Measurements from ENCODE around the gene CPA2. TPM values are rescaled to one million over a fixed set of nuclear protein-coding genes. Genes with fewer than 3 reads are reported as not detected.

The CPA2 gene
- total and polyA plus RNA-seq, 9 donors, result 0.05 to 3.6 (median 0.80) TPM; not detected in 4

DNA sequence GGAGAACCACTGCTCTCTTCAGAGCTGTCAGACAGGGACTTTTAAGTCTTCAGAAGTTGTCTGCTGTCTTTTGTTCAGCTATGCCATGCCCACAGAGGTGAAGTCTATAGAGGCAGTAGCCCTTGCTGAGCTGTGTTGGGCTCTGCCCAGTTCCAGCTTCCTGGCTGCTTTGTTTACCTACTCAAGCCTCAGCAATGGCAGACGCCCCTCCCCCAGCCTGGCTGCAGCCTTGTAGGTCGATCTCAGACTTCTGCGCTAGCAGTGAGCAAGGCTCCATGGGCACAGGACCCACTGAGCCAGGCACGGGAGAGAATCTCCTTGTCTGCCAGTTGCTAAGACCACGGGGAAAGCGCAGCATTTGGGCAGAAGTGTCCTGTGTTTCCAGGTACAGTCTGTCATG is 12.1 kb upstream of the CPA2 start:
- 85 to 91% (median 87%) methylated on average over 5 to 6 of the region's 6 CpGs for WGBS, 3 donors
- TF ChIP-seq, protein P1, sequence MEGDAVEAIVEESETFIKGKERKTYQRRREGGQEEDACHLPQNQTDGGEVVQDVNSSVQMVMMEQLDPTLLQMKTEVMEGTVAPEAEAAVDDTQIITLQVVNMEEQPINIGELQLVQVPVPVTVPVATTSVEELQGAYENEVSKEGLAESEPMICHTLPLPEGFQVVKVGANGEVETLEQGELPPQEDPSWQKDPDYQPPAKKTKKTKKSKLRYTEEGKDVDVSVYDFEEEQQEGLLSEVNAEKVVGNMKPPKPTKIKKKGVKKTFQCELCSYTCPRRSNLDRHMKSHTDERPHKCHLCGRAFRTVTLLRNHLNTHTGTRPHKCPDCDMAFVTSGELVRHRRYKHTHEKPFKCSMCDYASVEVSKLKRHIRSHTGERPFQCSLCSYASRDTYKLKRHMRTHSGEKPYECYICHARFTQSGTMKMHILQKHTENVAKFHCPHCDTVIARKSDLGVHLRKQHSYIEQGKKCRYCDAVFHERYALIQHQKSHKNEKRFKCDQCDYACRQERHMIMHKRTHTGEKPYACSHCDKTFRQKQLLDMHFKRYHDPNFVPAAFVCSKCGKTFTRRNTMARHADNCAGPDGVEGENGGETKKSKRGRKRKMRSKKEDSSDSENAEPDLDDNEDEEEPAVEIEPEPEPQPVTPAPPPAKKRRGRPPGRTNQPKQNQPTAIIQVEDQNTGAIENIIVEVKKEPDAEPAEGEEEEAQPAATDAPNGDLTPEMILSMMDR (IDR thresholded peaks at IDR 0.05), result no peak
- TF ChIP-seq POLR2A (IDR thresholded peaks at IDR 0.05), result no peak
- no peak for TF ChIP-seq EP300 (IDR thresholded peaks at IDR 0.05)
- intact Hi-C loops (cut with DNase I), result no loop called here
- no peak for DNase-seq
- Histone ChIP-seq H3K27ac (no peak overlapping the region), H3K4me1 (ENCODE audit: insufficient read depth) (no peaks in the 10 kb centered on the region), H3K36me3 (no peaks in the 10 kb centered on the region), H3K9me3 (peaks cover 0 to 6% of the 10 kb centered on the region in 2 donors), H3K4me3 (no peak overlapping the region), H3K27me3 (no peaks in the 10 kb centered on the region)

- WGBS, 3 donors, result 73 to 90% (median 77%) methylated on average over 2 of the region's 2 CpGs
- no peaks in the 10 kb centered on the region for H3K4me1 ChIP-seq (ENCODE audit: insufficient read depth)
- no peak overlapping the region for H3K27ac ChIP-seq
- TF ChIP-seq POLR2A (IDR thresholded peaks at IDR 0.05) (no peak), EP300 (IDR thresholded peaks at IDR 0.05) (no peak)
- TF ChIP-seq, protein P1 (IDR thresholded peaks at IDR 0.05), result no peak
- H3K4me3 ChIP-seq, result no peak overlapping the region
- H3K27me3 ChIP-seq, result no peaks in the 10 kb centered on the region
- peaks cover 0 to 6% of the 10 kb centered on the region in 2 donors for H3K9me3 ChIP-seq
- no peak for DNase-seq
- intact Hi-C loops (cut with DNase I), result no loop called here
- H3K36me3 ChIP-seq, result no peaks in the 10 kb centered on the region
Observed at GRCh38 chr7:130256704-130257103, 10.0 kb upstream of the CPA2 start.

- DNase-seq, result no peak
- Histone ChIP-seq H3K36me3 (no peaks in the 10 kb centered on the region), H3K4me1 (ENCODE audit: insufficient read depth) (no peaks in the 10 kb centered on the region), H3K27ac (no peak overlapping the region), H3K27me3 (no peaks in the 10 kb centered on the region), H3K9me3 (peaks cover 0 to 6% of the 10 kb centered on the region in 2 donors), H3K4me3 (no peak overlapping the region)
- 73 to 78% (median 77%) methylated on average over 1 of the region's 1 CpG for WGBS, 3 donors
- TF ChIP-seq, protein P1 (IDR thresholded peaks at IDR 0.05), result no peak
- TF ChIP-seq EP300 (IDR thresholded peaks at IDR 0.05) (no peak), POLR2A (IDR thresholded peaks at IDR 0.05) (no peak)
- intact Hi-C loops (cut with DNase I), result no loop called here
Observed at GRCh38 chr7:130258494-130259078, 8.1 kb upstream of the CPA2 start.

DNA sequence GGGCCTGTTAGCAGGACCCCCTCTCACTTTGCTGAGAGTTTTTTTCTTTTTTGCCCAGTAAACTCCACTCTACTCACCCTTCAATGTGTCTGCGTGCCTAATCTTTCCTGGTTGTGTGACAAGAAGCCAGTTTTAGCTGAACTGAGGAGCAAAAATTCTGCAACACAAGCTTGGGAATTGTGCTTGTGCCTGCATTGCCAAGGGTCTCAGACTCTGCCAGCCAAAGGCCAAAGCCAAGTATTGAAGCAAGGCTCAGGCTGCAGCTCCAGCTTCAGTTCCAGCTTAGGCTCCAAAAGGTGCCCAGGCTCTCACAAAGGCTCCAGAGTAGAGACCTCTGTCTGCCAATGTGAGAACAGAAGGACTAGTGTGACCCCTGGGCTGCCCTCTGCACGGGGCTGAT is 4.2 kb upstream of the CPA2 start:
- WGBS, 3 donors, result 58 to 65% (median 61%) methylated on average over 2 of the region's 2 CpGs
- Histone ChIP-seq H3K9me3 (no peaks in the 10 kb centered on the region), H3K27ac (no peak overlapping the region), H3K4me1 (ENCODE audit: insufficient read depth) (no peaks in the 10 kb centered on the region), H3K27me3 (no peaks in the 10 kb centered on the region), H3K36me3 (no peaks in the 10 kb centered on the region), H3K4me3 (no peak overlapping the region)
- TF ChIP-seq POLR2A (IDR thresholded peaks at IDR 0.05), result no peak
- TF ChIP-seq EP300 (IDR thresholded peaks at IDR 0.05), result no peak
- TF ChIP-seq, protein P1 (IDR thresholded peaks at IDR 0.05), result no peak
- DNase-seq, result no peak
- intact Hi-C loops (cut with DNase I), result no loop called here
